HG03064 (cell line): ENCODE results near the gene MCUB.
"Not testable (repeated sequence)": the region's sequence is repeated elsewhere in the genome, so short reads cannot be mapped to it uniquely, and the experiment has no call there.

Experiments used
- ATAC-seq: cut with Tn5 transposase; IDR thresholded peaks from one replicate; pipeline ENCODE4 v1.9.1; 2021; ENCODE audit warnings: low read depth; ENCODE audit not compliant: unreplicated experiment

MCUB gene

GRCh38 chr4:109559983-109560686, at the start of gene MCUB:
MCUB (plus strand) TSS chr4:109560246; CDS start chr4:109560338, 92 bp downstream.
- peak; percentile 92 for ATAC-seq

- ATAC-seq: no peak
These were observed 49.4 kb upstream of the MCUB start for GRCh38 chr4:109510687-109511086.

- ATAC-seq: no peak
These were observed 48.6 kb upstream of the MCUB start for GRCh38 chr4:109511414-109511813.

- ATAC-seq: not testable (repeated sequence)
These were observed 46.7 kb upstream of the MCUB start for GRCh38 chr4:109513368-109513767.

DNA sequence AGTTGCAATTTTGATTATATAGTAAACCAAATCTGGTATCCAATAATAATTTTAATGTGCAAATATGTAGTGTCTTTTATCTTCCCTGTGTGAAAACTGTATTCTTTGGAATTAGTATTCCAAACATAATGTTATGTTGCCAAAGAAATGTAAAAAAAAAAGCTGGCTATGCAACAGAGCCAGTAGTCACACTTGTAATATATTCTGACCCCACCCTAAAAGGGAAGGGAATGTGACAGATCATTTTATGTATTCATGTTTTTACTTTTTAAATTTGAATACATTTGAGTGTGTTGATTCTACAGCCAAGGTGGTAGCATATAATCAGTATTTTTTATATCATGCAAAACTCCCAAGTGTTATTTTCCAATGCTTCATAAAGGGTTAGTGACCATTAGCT, 27.9 kb upstream of the MCUB start:
- ATAC-seq: no peak

GRCh38 chr4:109545401-109545800, 14.6 kb upstream of the MCUB start:
- ATAC-seq: no peak

GRCh38 chr4:109547394-109547793, 12.7 kb upstream of the MCUB start:
- ATAC-seq: no peak

DNA sequence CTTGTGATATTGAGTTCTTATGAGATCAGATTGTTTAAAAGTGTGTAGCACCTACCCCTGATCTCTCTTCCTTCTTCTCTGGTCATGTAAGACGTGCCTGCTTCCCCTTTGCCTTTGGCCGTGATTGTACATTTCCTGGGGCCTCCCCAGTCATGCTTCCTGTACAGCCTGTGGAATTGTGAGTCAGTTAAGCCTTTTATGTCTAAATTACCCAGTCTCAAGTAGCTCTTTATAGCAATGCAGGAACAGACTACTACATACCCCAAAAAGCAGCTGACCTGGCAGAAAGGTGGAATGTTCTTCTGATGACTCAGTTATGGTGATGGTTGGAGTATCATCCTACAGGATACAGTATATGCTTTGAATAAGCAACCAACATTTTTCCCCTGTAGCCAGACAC, 11.4 kb upstream of the MCUB start:
- no peak for ATAC-seq

GRCh38 chr4:109552237-109552636, 7.8 kb upstream of the MCUB start:
- no peak for ATAC-seq

GRCh38 chr4:109553130-109553529, 6.9 kb upstream of the MCUB start:
- no peak for ATAC-seq

DNA sequence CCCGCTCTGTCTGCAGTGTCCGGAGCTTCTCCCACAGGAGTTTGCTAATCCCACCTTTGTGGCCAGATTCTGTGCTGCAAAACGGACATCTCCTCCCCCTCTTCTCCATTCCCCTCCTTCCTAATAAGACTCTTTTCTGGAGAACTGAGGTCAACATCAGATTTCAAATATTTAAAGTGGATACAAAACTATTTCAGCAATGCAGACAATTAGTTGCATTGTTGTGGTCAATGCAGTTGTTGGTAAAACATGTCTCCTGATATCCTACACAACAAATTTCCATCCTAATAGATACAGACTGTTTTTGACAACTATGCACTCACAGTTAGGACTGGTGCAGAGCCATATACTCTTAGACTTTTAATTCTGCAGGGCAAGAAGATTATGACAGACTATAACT, 5.1 kb upstream of the MCUB start:
- ATAC-seq: no peak

- ATAC-seq: no peak
These were observed 2.6 kb upstream of the MCUB start for GRCh38 chr4:109557433-109557832.

DNA sequence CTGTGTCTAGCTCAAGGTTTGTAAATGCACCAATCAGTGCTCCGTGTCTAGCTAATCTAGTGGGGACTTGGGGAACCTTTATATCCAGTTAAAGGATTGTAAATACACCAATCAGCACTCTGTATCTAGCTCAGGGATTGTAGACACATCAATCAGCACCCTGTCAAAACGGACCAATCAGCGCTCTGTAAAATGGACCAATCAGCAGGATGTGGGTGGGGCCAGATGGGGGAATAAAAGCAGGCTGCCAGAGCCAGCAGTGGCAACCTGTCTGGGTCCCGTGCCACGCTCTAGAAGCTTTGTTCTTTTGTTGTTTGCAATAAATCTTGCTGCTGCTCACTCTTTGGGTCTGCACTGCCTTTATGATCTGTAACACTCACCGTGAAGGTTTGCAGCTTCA, 2.0 kb upstream of the MCUB start:
- ATAC-seq: not testable (repeated sequence)

GRCh38 chr4:109559625-109559982, 442 bp upstream of the MCUB start:
- peak; percentile 26 for ATAC-seq

DNA sequence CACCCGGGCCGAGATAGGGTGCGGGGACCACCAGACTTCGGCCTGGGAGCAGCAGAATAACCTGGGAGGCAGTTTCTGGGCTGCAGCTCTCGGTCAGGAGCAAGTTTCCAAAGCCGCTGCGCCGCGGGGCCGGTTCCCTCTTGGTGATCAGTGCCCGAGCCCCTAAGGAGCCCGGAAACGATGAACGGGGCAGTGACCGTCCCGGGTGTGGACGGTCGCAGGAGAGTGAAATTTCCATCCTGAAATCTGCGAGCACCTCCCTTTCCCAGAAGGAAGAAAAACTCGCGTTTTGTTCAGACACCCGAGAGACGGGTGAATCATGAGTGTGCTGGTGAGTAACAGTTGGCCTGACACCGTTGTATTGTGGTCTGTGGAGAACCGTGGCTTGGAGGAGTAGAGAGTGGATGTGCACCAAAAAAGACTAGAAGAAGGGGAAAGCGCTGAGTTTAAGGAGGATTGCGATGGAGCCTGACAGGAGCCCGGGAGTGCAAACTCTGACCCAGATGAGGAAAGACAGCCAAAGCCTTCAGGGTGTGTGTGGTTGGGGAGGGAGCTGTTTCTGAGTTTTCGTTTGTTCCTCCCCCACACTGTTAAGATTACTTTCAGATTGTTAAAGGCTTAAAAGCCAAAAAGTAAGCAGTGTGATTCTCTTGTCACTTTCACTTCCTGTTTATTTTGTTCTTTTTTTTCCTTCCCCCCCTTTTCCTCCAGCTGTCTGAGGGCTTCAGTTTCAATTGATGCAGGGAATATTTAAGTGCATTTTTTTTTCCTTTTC, 828 bp downstream of the MCUB start:
- ATAC-seq: peak; percentile 66

- no peak for ATAC-seq
These were observed 2.6 kb downstream of the MCUB start for GRCh38 chr4:109562457-109563239.

- ATAC-seq: no peak
These were observed 11.4 kb downstream of the MCUB start for GRCh38 chr4:109571494-109571893.

GRCh38 chr4:109572154-109572553, 12.1 kb downstream of the MCUB start:
- ATAC-seq: no peak

- no peak for ATAC-seq
These were observed 14.4 kb downstream of the MCUB start for GRCh38 chr4:109574443-109574850.

DNA sequence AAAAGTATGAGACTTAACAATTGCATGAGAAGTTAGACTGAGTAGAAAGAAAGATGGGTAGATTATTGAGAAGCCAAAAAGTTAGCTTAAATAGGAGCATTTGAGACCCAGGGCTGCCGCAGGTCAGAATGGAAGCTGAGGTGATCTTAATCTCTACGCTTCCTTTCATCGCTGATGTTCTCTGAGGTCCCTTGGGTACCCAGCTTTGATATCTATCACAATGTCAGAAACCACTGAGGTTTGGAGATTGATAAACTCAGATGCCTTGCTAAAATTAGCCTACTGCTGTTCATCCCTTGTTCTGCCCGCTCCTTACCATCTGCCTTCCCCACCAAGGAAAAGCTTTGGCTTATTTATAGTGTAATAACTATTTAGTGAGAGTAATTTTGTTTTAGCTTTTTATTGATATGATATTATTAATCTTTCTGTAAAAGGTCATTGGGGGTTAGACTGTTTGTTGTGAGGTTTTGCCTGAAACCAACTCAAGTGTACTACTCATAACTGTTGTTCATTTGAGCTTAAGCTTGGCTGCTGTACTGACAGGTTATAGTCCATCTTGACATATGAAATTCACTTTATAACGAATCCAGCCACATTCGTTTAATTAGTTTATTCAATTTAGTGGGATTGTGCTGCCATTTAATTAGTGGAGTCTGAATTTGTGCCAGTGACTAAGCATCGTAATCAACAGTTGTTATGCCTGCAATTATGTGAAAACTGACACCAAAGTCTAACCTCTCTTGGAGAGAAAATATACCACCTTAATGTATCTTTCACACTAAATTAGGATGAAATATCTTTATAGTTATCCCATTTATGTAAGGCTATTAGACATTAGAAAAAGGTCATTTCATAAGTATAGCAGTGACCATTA, 15.1 kb downstream of the MCUB start:
- no peak for ATAC-seq
